GM20000 (cell line): ENCODE data around the gene SKI.
"Not testable (repeated sequence)": the region's sequence is repeated elsewhere in the genome, so short reads cannot be mapped to it uniquely, and the experiment has no call there.

Experiments
- DNase-seq: peaks from one replicate; pipeline ENCODE4 v3.0.0; 2012; ENCODE audit warnings: low spot score
- TF ChIP-seq, protein P1 (sequence below): IDR thresholded peaks from 2 replicates; pipeline ENCODE4 v1.5.1; 2012; ENCODE audit warnings: mild to moderate bottlenecking, control low read depth; ENCODE audit errors: extremely low read depth, missing control alignments

SKI gene

GRCh38 chr1:2326524-2326923 lies 98.4 kb downstream of the SKI start:
- TF ChIP-seq, protein P1, sequence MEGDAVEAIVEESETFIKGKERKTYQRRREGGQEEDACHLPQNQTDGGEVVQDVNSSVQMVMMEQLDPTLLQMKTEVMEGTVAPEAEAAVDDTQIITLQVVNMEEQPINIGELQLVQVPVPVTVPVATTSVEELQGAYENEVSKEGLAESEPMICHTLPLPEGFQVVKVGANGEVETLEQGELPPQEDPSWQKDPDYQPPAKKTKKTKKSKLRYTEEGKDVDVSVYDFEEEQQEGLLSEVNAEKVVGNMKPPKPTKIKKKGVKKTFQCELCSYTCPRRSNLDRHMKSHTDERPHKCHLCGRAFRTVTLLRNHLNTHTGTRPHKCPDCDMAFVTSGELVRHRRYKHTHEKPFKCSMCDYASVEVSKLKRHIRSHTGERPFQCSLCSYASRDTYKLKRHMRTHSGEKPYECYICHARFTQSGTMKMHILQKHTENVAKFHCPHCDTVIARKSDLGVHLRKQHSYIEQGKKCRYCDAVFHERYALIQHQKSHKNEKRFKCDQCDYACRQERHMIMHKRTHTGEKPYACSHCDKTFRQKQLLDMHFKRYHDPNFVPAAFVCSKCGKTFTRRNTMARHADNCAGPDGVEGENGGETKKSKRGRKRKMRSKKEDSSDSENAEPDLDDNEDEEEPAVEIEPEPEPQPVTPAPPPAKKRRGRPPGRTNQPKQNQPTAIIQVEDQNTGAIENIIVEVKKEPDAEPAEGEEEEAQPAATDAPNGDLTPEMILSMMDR = no peak
- DNase-seq = no peak

- not testable (repeated sequence) for DNase-seq
Observed at GRCh38 chr1:2327162-2327561, 99.0 kb downstream of the SKI start.

DNA sequence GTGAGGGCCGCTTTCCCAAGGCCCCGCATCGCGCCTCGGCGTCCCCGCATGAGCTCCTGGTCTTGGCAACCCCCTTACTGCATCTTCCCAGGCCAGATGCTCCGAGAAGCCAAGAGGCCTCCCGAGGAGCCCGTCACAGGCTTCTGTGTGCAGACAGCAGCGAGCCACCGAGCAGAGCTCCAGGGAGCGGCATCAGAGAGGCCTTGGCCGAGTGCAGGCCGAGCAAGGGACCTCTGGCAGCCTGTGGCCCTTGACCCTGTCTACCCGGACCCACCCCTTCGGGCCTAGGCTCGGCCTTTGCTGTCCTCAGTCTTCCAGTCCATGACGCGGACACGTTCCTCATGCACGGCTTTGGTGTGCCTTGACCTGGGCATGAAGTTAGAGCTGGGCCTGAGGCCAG lies 99.7 kb downstream of the SKI start:
- TF ChIP-seq, protein P1 = no peak
- no peak for DNase-seq

GRCh38 chr1:2328676-2329455 lies 100.7 kb downstream of the SKI start:
- TF ChIP-seq, protein P1 = no peak
- no peak for DNase-seq

DNA sequence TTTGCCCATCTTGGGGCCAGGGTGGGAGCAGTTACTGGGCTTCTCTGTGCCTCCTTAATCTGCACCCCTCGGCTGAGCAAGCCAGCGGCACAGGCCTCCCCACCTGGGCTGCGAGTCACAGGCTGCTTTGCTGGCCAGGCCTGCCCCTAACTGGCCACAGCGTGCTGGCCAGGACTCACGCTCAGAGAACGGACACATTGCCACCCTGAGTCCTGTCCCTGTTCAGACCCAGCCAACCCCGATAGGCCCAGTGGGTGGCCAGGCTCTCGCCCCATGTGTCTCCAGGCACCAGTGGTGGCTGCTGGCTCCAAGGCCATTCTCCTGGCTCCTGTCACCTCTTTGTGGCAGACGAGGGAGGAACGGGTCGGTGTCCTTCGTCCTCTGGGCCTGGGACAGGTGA lies 101.9 kb downstream of the SKI start:
- no peak for DNase-seq
- TF ChIP-seq, protein P1 = no peak

DNA sequence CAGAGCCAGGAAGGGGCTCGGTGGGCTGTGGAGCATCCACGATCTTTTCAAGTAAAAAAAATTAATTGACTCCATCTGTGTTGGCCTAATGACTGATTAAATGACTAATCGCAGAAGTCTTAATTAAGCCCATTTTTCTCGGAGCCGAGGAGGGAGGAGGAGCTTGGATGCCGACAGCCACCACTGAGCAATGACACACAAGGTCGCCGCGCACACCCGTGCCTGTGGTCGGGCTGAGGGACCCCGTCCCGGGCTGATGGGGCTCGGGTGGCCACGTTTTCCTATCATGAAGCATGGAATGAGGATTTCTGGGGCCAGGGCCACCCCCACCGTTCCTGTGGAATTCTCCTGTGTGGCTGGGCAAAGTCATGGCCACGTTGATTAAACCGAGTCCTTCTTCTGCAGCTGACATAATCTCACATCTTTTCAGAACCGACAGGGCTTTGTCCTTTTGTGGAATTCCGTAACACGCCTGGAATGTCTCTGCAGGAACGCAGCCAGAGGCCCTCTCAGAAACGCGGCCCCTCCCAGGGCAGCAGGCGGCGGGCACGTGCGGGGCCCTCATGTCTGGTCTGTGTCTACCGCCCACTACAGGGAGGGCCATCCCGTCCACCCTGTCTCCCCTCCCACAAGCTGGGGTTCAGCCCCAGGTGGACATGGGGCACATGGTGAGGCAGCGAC lies 102.5 kb downstream of the SKI start:
- TF ChIP-seq, protein P1 = no peak
- DNase-seq = no peak

DNA sequence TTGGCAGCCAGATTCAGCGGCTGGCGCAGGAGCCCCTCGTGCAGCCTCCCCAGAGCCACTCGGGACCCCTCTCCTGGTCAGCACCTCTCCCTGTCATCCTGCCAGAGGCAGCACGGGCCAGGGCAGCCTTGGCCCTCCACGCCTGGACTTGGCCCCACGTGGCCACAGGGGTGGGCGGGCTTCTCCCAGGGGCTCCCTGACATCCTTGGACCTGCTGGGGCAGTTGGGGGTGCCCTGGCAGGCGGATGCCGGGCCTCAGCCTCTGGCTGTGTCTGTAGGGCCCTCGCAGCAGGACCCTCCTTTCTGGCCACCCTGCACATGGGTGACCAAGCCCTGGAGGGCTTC lies 103.1 kb downstream of the SKI start:
- TF ChIP-seq, protein P1 = no peak
- DNase-seq = no peak

GRCh38 chr1:2331580-2331979 lies 103.5 kb downstream of the SKI start:
- DNase-seq = not testable (repeated sequence)
